ENCODE measurements around the gene AMBRA1. TPM values are rescaled to one million over a fixed set of nuclear protein-coding genes. Genes with fewer than 3 reads are reported as not detected.

Gene AMBRA1
- polyA plus RNA-seq, 2 of the 4 experiments (the other 2 are of a cell fraction) = 11.5 to 13.4 TPM

GRCh38 chr11:46471943-46472661 lies 121.7 kb downstream of the AMBRA1 start:
- H3K9me3 ChIP-seq = no peaks in the 10 kb centered on the region
- WGBS (ENCODE audit: missing lambda C conversion rate) = 89% methylated on average over 5 of the region's 5 CpGs
- no peak for DNase-seq (ENCODE audit: low read depth in 1 of 2, low spot score in 1 of 2)
- no peak overlapping the region for H3K4me2 ChIP-seq
- POLR2A ChIA-PET = no interaction called here
- no peak overlapping the region for H3K27ac ChIP-seq
- peaks cover 21% of the 10 kb centered on the region for H3K4me1 ChIP-seq
- no peak for ATAC-seq
- no peak for FAIRE-seq
- CTCF ChIA-PET = interaction anchor here (2.1 kb wide), 1 partner anchor 18 kb away, joined by 7 read pairs; no protein-coding TSS in a partner anchor
- no peak overlapping the region for H3K4me3 ChIP-seq
- TF ChIP-seq MYC (IDR thresholded peaks at IDR 0.05; ENCODE audit: borderline replicate concordance, low read length) (no peak), HOXA7 (CRISPR knock-in tag; IDR thresholded peaks at IDR 0.05) (no peak), TFCP2L1 (CRISPR knock-in tag; IDR thresholded peaks at IDR 0.05) (no peak), NR3C1 (IDR thresholded peaks at IDR 0.05) (no peak), KDM1A (IDR thresholded peaks at IDR 0.05; ENCODE audit: low read depth) (no peak), MAZ (IDR thresholded peaks at IDR 0.05; ENCODE audit: borderline replicate concordance, low read depth, low read length) (no peak), BHLHE40 (IDR thresholded peaks at IDR 0.05; ENCODE audit: low read depth, low read length) (no peak), PBX3 (IDR thresholded peaks at IDR 0.05) (no peak), POLR2A (IDR thresholded peaks at IDR 0.05; ENCODE audit: low read length) (no peak)

DNA sequence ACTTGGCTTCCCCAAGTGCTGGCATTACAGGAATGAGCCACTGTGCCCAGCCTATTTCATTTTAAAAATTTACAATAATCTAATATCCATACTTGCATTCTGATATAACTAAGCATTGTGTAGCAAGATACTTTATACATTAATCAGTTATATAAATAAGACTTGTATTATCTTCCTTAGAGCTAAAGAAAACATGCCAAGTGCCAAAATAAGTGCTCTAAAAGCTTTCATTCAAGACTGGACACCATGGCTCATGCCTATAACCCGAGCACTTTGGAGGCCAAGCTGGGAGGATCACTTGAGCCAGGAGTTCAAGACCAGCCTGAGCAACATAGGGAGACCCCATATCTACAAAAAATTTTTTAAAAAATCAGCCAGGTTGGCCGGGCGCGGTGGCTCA lies 123.9 kb downstream of the AMBRA1 start:
- H3K4me3 ChIP-seq = no peak overlapping the region
- TF ChIP-seq REST (IDR thresholded peaks at IDR 0.05) (no peak), TP53 (CRISPR knock-in tag; IDR thresholded peaks at IDR 0.05) (no peak), JUNB (IDR thresholded peaks at IDR 0.05) (no peak), POLR2AphosphoS2 (conservative IDR thresholded peaks at IDR 0.05; ENCODE audit: low read length) (no peak), ZC3H11A (IDR thresholded peaks at IDR 0.05) (no peak), RNF2 (IDR thresholded peaks at IDR 0.05; ENCODE audit: borderline replicate concordance, low read depth) (no peak), BHLHE40 (IDR thresholded peaks at IDR 0.05; ENCODE audit: low read depth, low read length) (no peak)
- peaks cover 11% of the 10 kb centered on the region for H3K4me1 ChIP-seq
- no peak for ATAC-seq
- ChIA-PET POLR2A (no interaction called here), CTCF (interaction anchor here (1.0 to 1.6 kb wide), 3 partner anchors 20 to 87 kb away, joined by 3 to 4 read pairs (median 3); no protein-coding TSS in a partner anchor)
- H3K4me2 ChIP-seq = no peak overlapping the region
- no peak for DNase-seq (ENCODE audit: low read depth in 1 of 2, low spot score in 1 of 2)
- no peaks in the 10 kb centered on the region for H3K9me3 ChIP-seq
- H3K27ac ChIP-seq = no peak overlapping the region
- WGBS (ENCODE audit: missing lambda C conversion rate) = 83% methylated on average over 4 of the region's 4 CpGs
- no peak for FAIRE-seq

GRCh38 chr11:46465683-46466082 lies 128.1 kb downstream of the AMBRA1 start:
- H3K4me2 ChIP-seq = no peak overlapping the region
- WGBS (ENCODE audit: missing lambda C conversion rate) = 56% methylated on average over 1 of the region's 1 CpG
- DNase-seq (ENCODE audit: low read depth in 1 of 2, low spot score in 1 of 2) (no peak), ATAC-seq (no peak), FAIRE-seq (no peak)
- no peaks in the 10 kb centered on the region for H3K9me3 ChIP-seq
- TF ChIP-seq GATA3 (IDR thresholded peaks at IDR 0.05; ENCODE audit: borderline replicate concordance) (no peak), NR3C1 (IDR thresholded peaks at IDR 0.05) (no peak), RAD21 (conservative IDR thresholded peaks at IDR 0.05 in 1 of 2, IDR thresholded peaks at IDR 0.05 in 1 of 2) (no peak), RFX5 (IDR thresholded peaks at IDR 0.05) (no peak)
- TF ChIP-seq, protein P1, sequence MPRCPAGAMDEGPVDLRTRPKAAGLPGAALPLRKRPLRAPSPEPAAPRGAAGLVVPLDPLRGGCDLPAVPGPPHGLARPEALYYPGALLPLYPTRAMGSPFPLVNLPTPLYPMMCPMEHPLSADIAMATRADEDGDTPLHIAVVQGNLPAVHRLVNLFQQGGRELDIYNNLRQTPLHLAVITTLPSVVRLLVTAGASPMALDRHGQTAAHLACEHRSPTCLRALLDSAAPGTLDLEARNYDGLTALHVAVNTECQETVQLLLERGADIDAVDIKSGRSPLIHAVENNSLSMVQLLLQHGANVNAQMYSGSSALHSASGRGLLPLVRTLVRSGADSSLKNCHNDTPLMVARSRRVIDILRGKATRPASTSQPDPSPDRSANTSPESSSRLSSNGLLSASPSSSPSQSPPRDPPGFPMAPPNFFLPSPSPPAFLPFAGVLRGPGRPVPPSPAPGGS (IDR thresholded peaks at IDR 0.05) = no peak
- POLR2A ChIA-PET = no interaction called here
- no peak overlapping the region for H3K27ac ChIP-seq
- CTCF ChIA-PET = interaction anchor here (1.5 kb wide), 1 partner anchor 11 kb away, joined by 4 read pairs; no protein-coding TSS in a partner anchor
- H3K4me3 ChIP-seq = no peak overlapping the region
- peaks cover 3% of the 10 kb centered on the region for H3K4me1 ChIP-seq

Data from A549 (cell line).